Body of pancreas (tissue), 4 donors: ENCODE measurements around the gene THEMIS.

ENCODE experiments used
- POLR2A ChIP-seq, 3 donors: fragments of 450-650 bp; IDR thresholded peaks; one replicate each; pipeline ENCODE4 v1.6.1; 2016; ENCODE audit warnings: antibody characterized with exemption in 3 of 3, mild to moderate bottlenecking in 2 of 3
- TF ChIP-seq, protein P1 (sequence below), 7 experiments: fragments of 450-650 bp in 4 of 7; fragments of 200-600 bp in 3 of 7; sonication (generic) in 3 of 7; IDR thresholded peaks; one replicate each; pipeline ENCODE4 v1.5.1; 2016 to 2019; ENCODE audit warnings: antibody characterized with exemption in 7 of 7

- TF ChIP-seq POLR2A (IDR thresholded peaks at IDR 0.05) = no peak
- TF ChIP-seq, protein P1, sequence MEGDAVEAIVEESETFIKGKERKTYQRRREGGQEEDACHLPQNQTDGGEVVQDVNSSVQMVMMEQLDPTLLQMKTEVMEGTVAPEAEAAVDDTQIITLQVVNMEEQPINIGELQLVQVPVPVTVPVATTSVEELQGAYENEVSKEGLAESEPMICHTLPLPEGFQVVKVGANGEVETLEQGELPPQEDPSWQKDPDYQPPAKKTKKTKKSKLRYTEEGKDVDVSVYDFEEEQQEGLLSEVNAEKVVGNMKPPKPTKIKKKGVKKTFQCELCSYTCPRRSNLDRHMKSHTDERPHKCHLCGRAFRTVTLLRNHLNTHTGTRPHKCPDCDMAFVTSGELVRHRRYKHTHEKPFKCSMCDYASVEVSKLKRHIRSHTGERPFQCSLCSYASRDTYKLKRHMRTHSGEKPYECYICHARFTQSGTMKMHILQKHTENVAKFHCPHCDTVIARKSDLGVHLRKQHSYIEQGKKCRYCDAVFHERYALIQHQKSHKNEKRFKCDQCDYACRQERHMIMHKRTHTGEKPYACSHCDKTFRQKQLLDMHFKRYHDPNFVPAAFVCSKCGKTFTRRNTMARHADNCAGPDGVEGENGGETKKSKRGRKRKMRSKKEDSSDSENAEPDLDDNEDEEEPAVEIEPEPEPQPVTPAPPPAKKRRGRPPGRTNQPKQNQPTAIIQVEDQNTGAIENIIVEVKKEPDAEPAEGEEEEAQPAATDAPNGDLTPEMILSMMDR (IDR thresholded peaks at IDR 0.05) = no peak
Measured at GRCh38 chr6:127761084-127761483, 139.8 kb downstream of the THEMIS start.
